GM18858 (cell line): ENCODE data around the gene ADAMTS4.

Experiments used
- ATAC-seq: cut with Tn5 transposase; IDR thresholded peaks from one replicate; pipeline ENCODE4 v1.9.1; 2021; ENCODE audit not compliant: unreplicated experiment

Gene ADAMTS4

DNA sequence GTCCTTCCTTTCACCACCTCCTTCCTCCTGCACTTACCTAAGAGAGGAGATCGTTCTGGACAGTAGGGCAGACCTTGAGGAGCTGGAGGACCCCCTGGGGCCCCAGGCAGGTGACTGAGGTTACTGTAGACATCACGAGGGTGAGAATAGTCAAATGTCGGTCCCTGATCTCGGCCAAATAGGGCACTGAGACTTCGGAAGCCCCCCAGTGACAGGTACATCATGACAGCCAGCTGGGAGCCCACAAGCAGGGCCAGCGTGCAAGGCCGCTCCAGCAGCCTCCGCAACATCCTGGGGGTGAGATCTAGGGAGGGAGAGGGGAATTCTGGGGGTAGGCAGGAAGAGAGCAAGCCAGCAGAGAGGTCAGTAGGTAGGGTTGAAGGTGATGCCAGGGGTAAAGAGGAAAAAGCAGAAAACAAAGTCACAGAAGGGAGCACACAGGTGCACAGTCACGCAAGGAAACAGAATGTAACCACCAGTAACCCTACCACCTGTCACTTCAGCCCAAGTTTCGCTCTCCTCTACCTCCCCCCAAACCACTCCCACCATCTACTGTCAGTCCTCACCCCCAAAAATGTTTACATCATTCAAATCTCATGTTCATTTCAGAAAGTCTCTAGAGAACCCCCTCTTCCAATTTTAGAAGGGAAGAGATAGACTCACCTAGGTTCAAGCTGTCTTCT is 22.9 kb downstream of the ADAMTS4 start:
- ATAC-seq, result no peak

- no peak for ATAC-seq
These were observed 23.9 kb downstream of the ADAMTS4 start for GRCh38 chr1:161174911-161175310.

- ATAC-seq, result no peak
These were observed 25.1 kb downstream of the ADAMTS4 start for GRCh38 chr1:161173711-161174110.

DNA sequence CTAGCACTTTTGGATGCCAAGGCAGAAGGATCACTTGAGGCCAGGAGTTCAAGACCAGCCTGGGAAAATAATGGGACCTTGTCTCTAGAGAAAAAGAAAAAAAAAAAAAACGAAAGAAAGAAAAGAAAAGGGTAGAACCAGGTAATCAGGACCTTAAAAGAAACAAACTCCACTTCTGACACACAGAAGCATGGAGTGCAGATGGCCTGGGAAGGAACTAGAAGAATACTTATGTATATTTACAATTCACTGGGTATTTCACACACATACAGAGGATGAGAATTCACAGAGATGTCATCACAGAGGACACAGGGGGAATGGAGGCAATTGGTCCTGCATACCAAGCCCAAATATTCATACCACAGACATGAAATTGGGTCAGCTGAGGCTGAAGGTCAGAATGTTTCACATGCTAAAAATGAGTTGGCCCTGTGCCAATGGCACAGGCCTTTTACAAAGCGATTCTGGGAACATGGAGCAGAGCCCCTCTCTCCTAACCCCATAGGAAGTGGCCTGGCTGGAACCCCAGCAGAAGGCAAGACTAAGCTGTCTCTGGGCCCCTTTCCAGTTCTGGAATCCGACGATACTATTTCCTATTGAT is 26.0 kb downstream of the ADAMTS4 start:
- ATAC-seq, result no peak

DNA sequence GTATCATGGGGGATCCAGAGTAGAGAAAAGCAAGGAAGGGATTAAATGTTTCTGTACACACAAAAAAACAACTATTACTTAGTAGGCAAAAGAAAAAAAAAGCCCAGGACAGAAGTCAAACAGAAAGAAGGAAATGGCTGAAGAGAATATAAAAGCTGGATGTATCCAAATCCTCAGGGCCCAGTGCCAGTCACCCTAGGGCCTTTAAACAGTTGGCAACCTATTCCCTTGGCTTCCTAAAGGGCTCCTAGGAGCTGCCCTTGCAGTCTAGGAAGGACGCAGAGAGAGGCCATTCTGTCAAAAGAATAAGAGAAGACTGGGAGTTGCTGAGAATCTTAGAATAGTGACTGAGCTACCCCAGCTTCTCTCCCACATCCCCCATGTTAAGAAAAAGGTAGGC is 26.5 kb downstream of the ADAMTS4 start:
- ATAC-seq, result no peak

DNA sequence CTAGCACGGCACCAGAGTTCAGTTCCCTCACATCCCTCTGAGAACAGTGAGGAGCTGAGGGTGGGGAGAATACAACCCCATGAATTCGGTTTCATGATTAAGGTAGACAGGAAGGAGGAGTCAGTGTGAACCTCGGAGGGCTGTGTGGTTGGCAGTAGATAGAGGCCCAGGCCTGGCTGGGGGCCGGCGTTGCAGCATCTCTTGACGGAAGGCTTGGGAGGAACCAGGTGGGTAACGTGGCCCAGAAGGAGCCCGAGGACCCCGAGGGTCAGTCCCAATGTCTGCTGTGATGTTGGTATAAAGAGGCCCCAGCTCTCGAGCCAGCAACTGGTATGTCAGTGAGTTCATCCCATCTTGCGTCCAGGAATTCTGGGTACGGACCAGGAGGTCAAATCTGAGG is 27.2 kb downstream of the ADAMTS4 start:
- no peak for ATAC-seq

- no peak for ATAC-seq
These were observed 27.7 kb downstream of the ADAMTS4 start for GRCh38 chr1:161171191-161171590.

- no peak for ATAC-seq
These were observed 29.9 kb downstream of the ADAMTS4 start for GRCh38 chr1:161168906-161169305.

DNA sequence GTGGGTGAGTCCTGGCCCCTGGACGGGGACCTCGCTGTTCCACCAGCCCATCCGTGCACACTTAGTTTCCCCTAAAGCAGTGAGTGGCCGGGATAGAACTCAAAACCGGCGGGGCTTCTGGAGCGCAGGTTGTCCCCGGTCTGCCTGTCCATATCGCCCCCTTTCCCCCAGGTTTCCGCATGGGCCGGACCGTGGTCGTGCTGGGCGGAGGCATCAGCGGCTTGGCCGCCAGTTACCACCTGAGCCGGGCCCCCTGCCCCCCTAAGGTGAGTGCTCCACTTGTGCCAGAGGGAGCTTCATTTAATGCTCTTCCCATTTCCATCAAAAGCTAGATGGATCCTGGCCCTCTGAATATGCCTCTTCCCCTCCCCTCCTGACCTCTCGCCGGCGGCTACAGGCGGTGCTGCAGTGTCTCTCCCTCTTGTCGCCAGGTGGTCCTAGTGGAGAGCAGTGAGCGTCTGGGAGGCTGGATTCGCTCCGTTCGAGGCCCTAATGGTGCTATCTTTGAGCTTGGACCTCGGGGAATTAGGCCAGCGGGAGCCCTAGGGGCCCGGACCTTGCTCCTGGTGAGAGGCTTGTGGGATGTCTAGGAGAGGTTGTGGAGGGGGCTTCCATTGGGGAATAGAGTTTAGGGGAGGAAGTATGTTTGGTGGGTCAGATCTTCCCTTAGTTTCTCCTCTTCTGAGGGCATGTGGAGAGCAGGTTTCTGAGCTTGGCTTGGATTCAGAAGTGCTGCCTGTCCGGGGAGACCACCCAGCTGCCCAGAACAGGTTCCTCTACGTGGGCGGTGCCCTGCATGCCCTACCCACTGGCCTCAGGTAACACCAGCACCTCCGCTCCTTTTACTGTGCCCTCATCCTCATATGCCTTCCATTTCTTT is 31.9 kb downstream of the ADAMTS4 start:
- ATAC-seq, result no peak

DNA sequence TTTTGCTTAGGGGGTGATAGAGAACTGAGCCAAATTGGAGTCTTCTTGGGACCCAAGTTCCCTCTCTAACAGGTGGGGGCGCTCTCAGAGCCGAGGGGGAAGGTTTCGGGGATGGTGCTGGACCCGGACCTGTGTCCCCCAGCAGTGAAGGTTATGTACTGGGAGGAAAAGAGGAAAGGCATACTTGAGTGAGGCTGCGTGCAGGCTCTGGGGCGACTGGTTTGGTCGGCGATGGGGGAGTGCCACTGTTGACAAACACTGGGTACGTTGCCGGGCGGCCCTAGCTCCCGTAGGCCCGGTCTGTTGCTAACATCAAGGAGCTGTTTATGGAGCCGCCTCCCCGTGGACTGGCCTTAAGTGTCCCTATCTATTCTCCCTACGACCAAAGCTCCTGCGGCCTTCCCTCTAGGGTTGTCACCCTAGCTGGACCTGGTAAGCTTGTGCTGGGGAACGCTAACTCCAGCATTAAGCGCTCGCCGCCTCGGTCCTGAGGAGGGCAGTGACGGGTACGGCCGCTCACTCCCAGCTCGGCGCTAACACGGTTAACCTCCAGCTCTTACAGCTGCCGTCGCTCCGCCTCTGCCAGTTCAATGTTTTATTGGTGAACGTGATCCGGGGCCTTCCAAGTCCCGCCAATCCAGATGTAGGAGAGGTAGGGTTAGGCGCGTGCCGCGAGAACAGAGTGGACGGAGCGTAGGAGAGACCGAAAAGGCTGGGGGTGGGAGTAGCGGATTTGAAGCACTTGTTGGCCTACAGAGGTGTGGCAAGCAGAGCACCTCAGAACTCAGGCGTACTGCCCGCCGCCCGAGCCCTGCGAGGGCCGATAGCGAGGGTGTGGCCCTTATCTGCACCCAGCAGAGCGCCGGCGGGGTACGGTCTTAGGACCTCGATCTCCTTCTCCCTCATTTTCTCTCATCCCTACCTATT is 32.8 kb downstream of the ADAMTS4 start, which contains the start of gene PPOX:
TSS of gene PPOX (plus strand) at position 685 of the 927 bp plus-strand sequence. CDS start 422 bp downstream, outside the sequence.
- ATAC-seq, result peak; percentile 88

- no peak for ATAC-seq
These were observed 33.8 kb downstream of the ADAMTS4 start for GRCh38 chr1:161164901-161165610.

- no peak for ATAC-seq
These were observed 35.1 kb downstream of the ADAMTS4 start for GRCh38 chr1:161163793-161164192.

GRCh38 chr1:161162806-161163205 is 36.0 kb downstream of the ADAMTS4 start:
- ATAC-seq, result no peak

- ATAC-seq, result no peak
These were observed 36.8 kb downstream of the ADAMTS4 start for GRCh38 chr1:161162052-161162451.

DNA sequence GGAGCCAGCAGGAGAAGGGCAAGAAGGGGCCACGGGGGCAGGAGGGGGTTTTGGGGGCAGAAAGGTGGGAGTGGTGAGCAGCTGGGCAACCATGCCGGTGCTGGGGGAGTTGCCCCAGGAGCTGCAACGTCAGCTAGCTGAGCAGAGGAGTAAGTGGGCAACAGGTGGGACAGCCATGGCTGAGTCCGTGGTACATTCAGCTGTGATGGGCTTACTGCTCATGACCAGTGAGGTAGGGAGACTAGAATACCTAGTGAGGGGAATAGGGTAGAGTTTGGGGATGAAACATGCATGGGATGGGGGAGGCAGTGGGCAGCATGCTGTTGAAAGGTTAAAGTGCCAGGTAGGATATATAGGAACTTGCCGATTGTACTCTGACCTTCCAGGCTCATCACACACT is 37.2 kb downstream of the ADAMTS4 start:
- ATAC-seq, result no peak

GRCh38 chr1:161160671-161161145 is 38.1 kb downstream of the ADAMTS4 start:
- no peak for ATAC-seq

- no peak for ATAC-seq
These were observed 39.0 kb downstream of the ADAMTS4 start for GRCh38 chr1:161159913-161160243.

GRCh38 chr1:161159087-161159912 is 39.6 kb downstream of the ADAMTS4 start, which contains the start of gene USP21:
Gene USP21 (plus strand): TSS chr1:161159500. CDS start chr1:161160641, 1,141 bp downstream.
- peak; percentile 68 for ATAC-seq
